T-helper 2 cell treated with Interferon-gamma antibody and Interleukin-4, amounts not matched to agents 100 ng/mL and 5 ng/mL, for 36 hours (primary cell): ENCODE measurements around the gene MOB3B. TPM values are rescaled to one million over a fixed set of nuclear protein-coding genes. Genes with fewer than 3 reads are reported as not detected.

ENCODE experiments used
- intact Hi-C: fragments of 100-400 bp; cut with micrococcal nuclease; formaldehyde crosslinking; loops from one replicate; pipeline ENCODE4 v1.15.1; 2023
- total RNA-seq: library from RNA; stranded (reverse); gene quantifications from 2 replicates; pipeline ENCODE4 v1.2.3, GENCODE V29; 2022

The MOB3B gene
- total RNA-seq, 1 donor from 2014 or later: 0.34 TPM

GRCh38 chr9:27308691-27309390 is 220.8 kb downstream of the MOB3B start:
- intact Hi-C loops: no loop called here

GRCh38 chr9:27304521-27304920 is 225.1 kb downstream of the MOB3B start:
- intact Hi-C loops: no loop called here

DNA sequence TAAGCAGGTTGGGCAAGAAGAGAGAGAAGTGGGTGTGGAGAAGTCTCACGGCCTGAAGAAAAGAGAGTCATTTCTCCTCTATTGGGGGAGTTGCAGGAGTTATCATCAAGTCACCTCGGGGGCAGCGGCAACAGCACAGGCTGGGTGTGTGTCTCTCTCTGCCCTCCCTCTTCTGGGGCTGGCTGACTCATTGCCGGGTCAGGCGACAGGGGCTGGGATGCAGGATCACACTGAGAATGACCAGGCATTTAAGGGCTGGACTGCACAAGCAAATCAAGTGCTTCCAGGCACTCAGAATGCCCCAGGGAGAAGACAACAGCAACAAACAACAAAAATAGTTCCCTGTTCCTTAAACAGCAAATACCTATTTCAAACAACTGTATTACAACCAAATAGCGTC is 226.4 kb downstream of the MOB3B start:
- intact Hi-C loops: no loop called here

DNA sequence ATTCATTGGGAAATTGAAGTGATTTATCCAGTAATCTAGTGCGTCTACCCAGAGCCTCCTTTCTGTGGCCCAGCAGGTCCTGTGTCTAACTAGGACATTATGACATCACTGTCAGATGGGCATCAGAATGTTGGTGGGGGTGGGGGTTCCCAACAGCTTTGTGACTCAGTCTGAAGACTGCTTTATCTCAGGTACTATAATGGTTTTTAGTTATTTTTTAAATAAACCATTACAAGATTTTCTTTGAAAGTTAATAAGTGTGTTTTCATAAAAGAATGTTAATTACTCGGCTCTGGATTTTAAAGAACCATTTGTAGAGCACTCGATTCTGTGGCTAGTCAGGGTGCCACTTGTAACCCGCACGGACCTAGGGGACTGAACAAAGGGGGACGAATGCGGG is 232.6 kb downstream of the MOB3B start, which contains the start of gene EQTN:
Gene EQTN, minus strand, starts transcription at position 101 of the 400 bp plus-strand sequence. Its CDS starts 95 bp downstream, at position 6.
- intact Hi-C loops: no loop called here

DNA sequence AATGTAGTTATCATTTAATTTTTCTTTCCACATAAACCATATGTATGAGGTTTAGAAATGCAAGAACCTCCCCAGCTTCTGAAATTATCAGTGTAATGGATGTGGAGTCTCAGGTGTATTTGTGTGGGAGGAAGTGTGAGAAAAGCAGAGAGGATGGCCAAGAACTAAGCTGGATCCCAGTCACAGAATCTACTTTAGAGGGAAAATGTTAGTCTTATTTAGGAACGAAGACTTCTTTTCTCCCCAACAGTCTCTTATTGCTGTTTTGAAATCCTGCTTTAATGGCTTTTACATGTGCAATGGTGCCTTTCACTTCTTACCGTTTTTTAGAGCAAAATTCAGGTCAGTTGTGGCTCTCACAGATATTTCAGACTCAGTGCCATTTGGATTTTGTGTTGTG is 235.6 kb downstream of the MOB3B start:
- intact Hi-C loops: no loop called here

- intact Hi-C loops: no loop called here
Observed at GRCh38 chr9:27292659-27293405, 236.8 kb downstream of the MOB3B start.

DNA sequence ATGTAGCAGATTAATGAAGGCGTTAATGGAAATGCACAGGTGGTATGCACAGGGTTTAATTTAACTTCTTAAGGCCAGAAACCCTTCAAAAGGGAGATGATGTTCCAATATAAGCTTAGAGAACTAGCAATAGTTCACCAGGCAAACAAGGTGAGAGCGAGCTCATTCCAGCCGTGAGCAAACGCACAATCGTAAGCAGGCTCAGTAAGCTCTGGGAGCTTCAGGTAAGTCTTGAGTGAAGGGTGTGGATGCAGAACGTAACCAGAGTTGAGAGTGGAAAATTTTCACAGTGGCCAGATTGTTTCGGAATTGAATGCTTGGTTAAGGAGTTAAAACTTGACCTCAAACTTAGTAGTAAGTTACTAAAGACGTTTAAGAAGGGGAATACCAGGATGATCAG is 238.3 kb downstream of the MOB3B start:
- intact Hi-C loops: no loop called here

GRCh38 chr9:27282269-27282668 is 247.3 kb downstream of the MOB3B start:
- intact Hi-C loops: no loop called here

DNA sequence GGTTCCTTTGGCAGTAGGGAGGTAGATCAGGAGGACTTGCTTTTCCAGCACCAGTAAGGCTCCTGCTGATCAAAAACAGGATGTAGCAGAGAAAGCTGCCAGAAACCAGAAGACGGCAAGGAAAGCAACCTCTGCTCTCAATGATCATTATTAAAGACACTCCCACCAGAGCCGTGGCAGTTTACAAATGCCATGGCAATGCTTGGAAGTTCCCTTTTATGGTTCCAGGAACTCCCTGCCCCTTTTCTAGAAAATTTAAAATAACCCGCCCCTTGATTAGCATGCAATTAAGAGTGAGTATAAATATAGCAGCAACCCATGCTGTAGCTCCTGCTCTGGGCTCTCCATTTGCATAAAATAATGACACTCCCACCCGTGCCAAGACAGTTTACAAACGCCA is 248.8 kb downstream of the MOB3B start:
- intact Hi-C loops: no loop called here

DNA sequence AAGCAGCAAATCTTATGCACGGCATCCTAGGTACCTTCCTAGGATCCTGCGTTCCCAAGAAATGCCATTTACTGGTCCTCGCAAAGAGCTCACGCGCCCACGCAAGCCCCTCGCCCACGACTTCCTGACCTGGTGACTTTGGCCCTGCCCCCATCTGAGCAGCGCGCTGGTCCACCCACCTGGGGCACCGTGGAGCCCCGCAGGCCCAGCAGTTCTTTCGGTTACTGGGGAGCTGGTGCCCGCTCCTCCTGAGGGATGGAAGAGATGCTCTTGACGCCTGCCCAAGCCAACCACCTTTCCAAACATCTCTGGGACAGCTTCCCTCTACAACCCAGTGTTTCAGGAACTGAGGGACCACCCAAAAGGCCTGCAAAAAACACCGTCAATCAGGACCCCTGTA is 249.4 kb downstream of the MOB3B start:
- intact Hi-C loops: no loop called here

GRCh38 chr9:27279611-27280010 is 250.0 kb downstream of the MOB3B start:
- intact Hi-C loops: loop anchor here (5.0 kb wide), 2 partner anchors 247 to 537 kb away; no protein-coding TSS in a partner anchor

- intact Hi-C loops: loop anchor here (5.0 kb wide), 2 partner anchors 246 to 536 kb away; no protein-coding TSS in a partner anchor
Observed at GRCh38 chr9:27278374-27278773, 251.2 kb downstream of the MOB3B start.

- intact Hi-C loops: loop anchor here (5.0 kb wide), 2 partner anchors 244 to 534 kb away; no protein-coding TSS in a partner anchor
Observed at GRCh38 chr9:27276193-27277030, 253.2 kb downstream of the MOB3B start.

Other genes starting within 250 kb of the MOB3B start
- not detected in 2 replicates for gene EQTN, start 232.7 kb downstream of the MOB3B start, total RNA-seq
- not detected in 2 replicates for gene IFNK, start 5.5 kb downstream of the MOB3B start, total RNA-seq
- 8.2 and 8.8 TPM in 2 replicates for gene C9orf72, start 43.7 kb upstream of the MOB3B start, total RNA-seq